ENCODE measurements around the gene VAV3.

GRCh38 chr1:107940701-107941100, 24.3 kb downstream of the VAV3 start:
- TF ChIP-seq POLR2A (IDR thresholded peaks at IDR 0.05) = no peak
- TF ChIP-seq CTCF (IDR thresholded peaks at IDR 0.05) = no peak

Measured in adrenal gland (tissue), 5 donors.